Parathyroid adenoma (tissue), 2 donors: ENCODE measurements around the gene HSPBP1.

ENCODE experiments used
- H2AFZ ChIP-seq: fragments of 300-600 bp; sonication (generic); one replicate; pipeline ENCODE4 v1.7.0; 2017; ENCODE audit warnings: antibody characterized with exemption, mild to moderate bottlenecking
- H3K27ac ChIP-seq: fragments of 300-600 bp; sonication (generic); one replicate; pipeline ENCODE4 v1.7.0; 2017
- H3K27me3 ChIP-seq: fragments of 300-600 bp; sonication (generic); one replicate; pipeline ENCODE4 v1.7.0; 2017; ENCODE audit warnings: low read length; ENCODE audit not compliant: control insufficient read depth, insufficient read depth
- H3K36me3 ChIP-seq: fragments of 300-600 bp; sonication (generic); one replicate; pipeline ENCODE4 v1.7.0; 2017; ENCODE audit warnings: low read length; ENCODE audit not compliant: control insufficient read depth, insufficient read depth
- H3K4me1 ChIP-seq: fragments of 300-600 bp; sonication (generic); one replicate; pipeline ENCODE4 v1.7.0; 2017; ENCODE audit warnings: control low read depth
- H3K4me2 ChIP-seq: fragments of 300-600 bp; sonication (generic); one replicate; pipeline ENCODE4 v1.7.0; 2017; ENCODE audit warnings: low read length
- H3K4me3 ChIP-seq: fragments of 300-600 bp; sonication (generic); one replicate; pipeline ENCODE4 v1.7.0; 2017; ENCODE audit warnings: low read depth, low read length
- H3K79me2 ChIP-seq: fragments of 300-600 bp; sonication (generic); one replicate; pipeline ENCODE4 v1.7.0; 2017; ENCODE audit warnings: control low read depth
- H3K9ac ChIP-seq: fragments of 300-600 bp; sonication (generic); one replicate; pipeline ENCODE4 v1.7.0; 2017; ENCODE audit warnings: mild to moderate bottlenecking
- H3K9me3 ChIP-seq: fragments of 300-600 bp; sonication (generic); one replicate; pipeline ENCODE4 v1.7.0; 2017; ENCODE audit warnings: low read length; ENCODE audit not compliant: control insufficient read depth
- CTCF ChIP-seq: fragments of 300-600 bp; sonication (generic); IDR thresholded peaks from one replicate; pipeline ENCODE4 v1.7.0; 2017; ENCODE audit warnings: antibody characterized with exemption, mild to moderate bottlenecking
- donor health status: primary hyperparathyroidism.

Gene HSPBP1

GRCh38 chr19:55285229-55285890, 5.5 kb upstream of the HSPBP1 start:
- Histone ChIP-seq H3K79me2 (no peaks in the 10 kb centered on the region), H3K4me3 (peak overlapping the region; percentile 43), H3K9ac (peak overlapping the region; percentile 46)

GRCh38 chr19:55284405-55285058, 4.6 kb upstream of the HSPBP1 start:
- Histone ChIP-seq H3K27me3 (no peaks in the 10 kb centered on the region), H2AFZ (peak overlapping the region; percentile 63), H3K36me3 (no peaks in the 10 kb centered on the region), H3K9ac (peak overlapping the region; percentile 46), H3K4me1 (peaks cover 11% of the 10 kb centered on the region), H3K9me3 (no peaks in the 10 kb centered on the region), H3K27ac (peak overlapping the region; percentile 56), H3K4me3 (peak overlapping the region; percentile 43), H3K79me2 (no peaks in the 10 kb centered on the region), H3K4me2 (peak overlapping the region; percentile 73)
- TF ChIP-seq CTCF = no peak

More at GRCh38 chr19:55285229-55285890, 5.5 kb upstream of the HSPBP1 start:
- H3K4me2 ChIP-seq = peak overlapping the region; percentile 73
- H3K27ac ChIP-seq = peak overlapping the region; percentile 56
- H3K36me3 ChIP-seq = no peaks in the 10 kb centered on the region
- H3K9me3 ChIP-seq = no peaks in the 10 kb centered on the region
- peaks cover 11% of the 10 kb centered on the region for H3K4me1 ChIP-seq
- no peak for TF ChIP-seq CTCF
- peak overlapping the region; percentile 63 for H2AFZ ChIP-seq
- no peaks in the 10 kb centered on the region for H3K27me3 ChIP-seq

- H3K4me2 ChIP-seq = peak within 1 kb of the TSS; percentile 73
- H3K9ac ChIP-seq = peak within 1 kb of the TSS; percentile 46
- no peaks in the 10 kb centered on the region for H3K9me3 ChIP-seq
- H3K4me1 ChIP-seq = peaks cover 11% of the 10 kb centered on the region
- peak within 1 kb of the TSS; percentile 56 for H3K27ac ChIP-seq
- no peaks in the 10 kb centered on the region for H3K79me2 ChIP-seq
- H2AFZ ChIP-seq = peak within 1 kb of the TSS; percentile 73
- no peaks in the 10 kb centered on the region for H3K36me3 ChIP-seq
- no peak for TF ChIP-seq CTCF
- H3K4me3 ChIP-seq = peak within 1 kb of the TSS; percentile 43
- no peaks in the 10 kb centered on the region for H3K27me3 ChIP-seq
These were observed 3.9 kb upstream of the HSPBP1 start, which contains the start of gene BRSK1 for GRCh38 chr19:55283548-55284377. Gene BRSK1, plus strand, starts transcription at chr19:55283997. Its CDS starts 446 bp downstream, at chr19:55284443.

- H2AFZ ChIP-seq = peak overlapping the region; percentile 85
- no peaks in the 10 kb centered on the region for H3K27me3 ChIP-seq
- H3K27ac ChIP-seq = peak overlapping the region; percentile 79
- H3K36me3 ChIP-seq = no peaks in the 10 kb centered on the region
- H3K4me2 ChIP-seq = peak overlapping the region; percentile 76
- TF ChIP-seq CTCF = no peak
- peaks cover 11% of the 10 kb centered on the region for H3K4me1 ChIP-seq
- no peak overlapping the region for H3K9ac ChIP-seq
- H3K4me3 ChIP-seq = peak overlapping the region; percentile 69
- no peaks in the 10 kb centered on the region for H3K79me2 ChIP-seq
- H3K9me3 ChIP-seq = no peaks in the 10 kb centered on the region
These were observed 570 bp downstream of the HSPBP1 start for GRCh38 chr19:55279340-55279739.
